ENCODE measurements around the gene COQ5.

DNA sequence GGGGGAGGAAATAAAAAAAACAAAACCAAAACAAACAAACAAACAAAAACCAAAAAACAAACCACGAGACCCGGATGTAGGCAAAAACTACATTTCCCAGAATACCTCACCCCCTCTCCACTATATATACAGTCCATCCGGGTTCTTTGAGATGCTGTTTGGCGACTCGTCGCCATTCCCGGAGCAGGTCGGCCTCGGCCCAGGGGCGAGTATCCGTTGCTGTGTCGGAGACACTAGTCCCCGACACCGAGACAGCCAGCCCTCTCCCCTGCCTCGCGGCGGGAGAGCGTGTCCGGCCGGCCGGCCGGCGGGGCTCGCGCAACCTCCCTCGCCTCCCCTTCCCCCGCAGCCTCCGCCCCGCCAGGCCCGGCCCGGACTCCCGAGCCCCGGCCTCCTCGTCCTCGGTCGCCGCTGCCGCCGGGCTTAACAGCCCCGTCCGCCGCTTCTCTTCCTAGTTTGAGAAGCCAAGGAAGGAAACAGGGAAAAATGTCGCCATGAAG, 5.3 kb upstream of the COQ5 start, which contains the start of gene RNF10:
- TF ChIP-seq, protein P1, sequence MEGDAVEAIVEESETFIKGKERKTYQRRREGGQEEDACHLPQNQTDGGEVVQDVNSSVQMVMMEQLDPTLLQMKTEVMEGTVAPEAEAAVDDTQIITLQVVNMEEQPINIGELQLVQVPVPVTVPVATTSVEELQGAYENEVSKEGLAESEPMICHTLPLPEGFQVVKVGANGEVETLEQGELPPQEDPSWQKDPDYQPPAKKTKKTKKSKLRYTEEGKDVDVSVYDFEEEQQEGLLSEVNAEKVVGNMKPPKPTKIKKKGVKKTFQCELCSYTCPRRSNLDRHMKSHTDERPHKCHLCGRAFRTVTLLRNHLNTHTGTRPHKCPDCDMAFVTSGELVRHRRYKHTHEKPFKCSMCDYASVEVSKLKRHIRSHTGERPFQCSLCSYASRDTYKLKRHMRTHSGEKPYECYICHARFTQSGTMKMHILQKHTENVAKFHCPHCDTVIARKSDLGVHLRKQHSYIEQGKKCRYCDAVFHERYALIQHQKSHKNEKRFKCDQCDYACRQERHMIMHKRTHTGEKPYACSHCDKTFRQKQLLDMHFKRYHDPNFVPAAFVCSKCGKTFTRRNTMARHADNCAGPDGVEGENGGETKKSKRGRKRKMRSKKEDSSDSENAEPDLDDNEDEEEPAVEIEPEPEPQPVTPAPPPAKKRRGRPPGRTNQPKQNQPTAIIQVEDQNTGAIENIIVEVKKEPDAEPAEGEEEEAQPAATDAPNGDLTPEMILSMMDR (IDR thresholded peaks at IDR 0.05) = no peak
- TF ChIP-seq POLR2AphosphoS5 (IDR thresholded peaks at IDR 0.05) = peak; percentile 96 to 99 (median 97)
- TF ChIP-seq POLR2A (IDR thresholded peaks at IDR 0.05) = peak; percentile 98

Data from breast epithelium (tissue), 3 donors.